ENCODE measurements around the gene ANK3.

DNA sequence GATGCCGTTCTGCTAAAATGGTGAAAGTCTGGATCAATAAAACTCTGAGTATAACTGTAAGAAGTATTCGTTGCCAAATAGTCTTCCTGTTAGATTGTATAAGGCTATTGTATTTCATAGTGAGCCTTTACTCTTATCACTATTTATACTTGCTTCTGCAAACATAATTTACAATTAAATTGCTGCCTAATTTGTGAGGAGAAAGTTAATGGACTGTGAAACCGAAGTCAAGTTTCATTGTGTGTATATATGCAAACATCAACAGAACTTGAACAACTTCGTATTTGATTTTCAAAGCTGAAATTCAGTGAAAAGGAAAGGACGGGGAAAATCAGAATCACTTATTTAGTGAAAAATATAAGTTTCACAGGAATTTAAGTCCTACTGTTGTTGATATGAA lies 347.4 kb downstream of the ANK3 start:
- no peak for TF ChIP-seq TAF1 (IDR thresholded peaks at IDR 0.05; ENCODE audit: borderline replicate concordance, insufficient read depth, low read length)
- no peak for TF ChIP-seq POLR2AphosphoS5 (IDR thresholded peaks at IDR 0.05; ENCODE audit: low read depth, low read length)
